ENCODE measurements around the gene SLC39A11.

SLC39A11 gene

GRCh38 chr17:73017658-73018057, 74.8 kb downstream of the SLC39A11 start:
- H3K4me3 ChIP-seq (replicated peaks; ENCODE audit: low read depth, low read length) = no peak overlapping the region
- no peak for DNase-seq (ENCODE audit: extremely low read depth, insufficient read length)
- TF ChIP-seq CTCF (IDR thresholded peaks at IDR 0.05; ENCODE audit: insufficient read depth, low read length, poor library complexity, severe bottlenecking) = no peak
- H3K36me3 ChIP-seq (ENCODE audit: control insufficient read depth, insufficient read depth, low read length) = no peaks in the 10 kb centered on the region
- no peaks in the 10 kb centered on the region for H3K27me3 ChIP-seq (replicated peaks; ENCODE audit: control insufficient read depth, insufficient read depth, low read length)

GRCh38 chr17:73015722-73016276, 76.7 kb downstream of the SLC39A11 start:
- Histone ChIP-seq H3K27me3 (replicated peaks; ENCODE audit: control insufficient read depth, insufficient read depth, low read length) (no peaks in the 10 kb centered on the region), H3K36me3 (ENCODE audit: control insufficient read depth, insufficient read depth, low read length) (no peaks in the 10 kb centered on the region), H3K4me3 (replicated peaks; ENCODE audit: low read depth, low read length) (no peak overlapping the region)
- TF ChIP-seq CTCF (IDR thresholded peaks at IDR 0.05; ENCODE audit: insufficient read depth, low read length, poor library complexity, severe bottlenecking) = no peak
- DNase-seq (ENCODE audit: extremely low read depth, insufficient read length) = no peak

GRCh38 chr17:73013816-73014663, 78.4 kb downstream of the SLC39A11 start:
- Histone ChIP-seq H3K4me3 (replicated peaks; ENCODE audit: low read depth, low read length) (no peak overlapping the region), H3K36me3 (ENCODE audit: control insufficient read depth, insufficient read depth, low read length) (no peaks in the 10 kb centered on the region), H3K27me3 (replicated peaks; ENCODE audit: control insufficient read depth, insufficient read depth, low read length) (no peaks in the 10 kb centered on the region)
- no peak for TF ChIP-seq CTCF (IDR thresholded peaks at IDR 0.05; ENCODE audit: insufficient read depth, low read length, poor library complexity, severe bottlenecking)
- no peak for DNase-seq (ENCODE audit: extremely low read depth, insufficient read length)

GRCh38 chr17:73013301-73013700, 79.2 kb downstream of the SLC39A11 start:
- Histone ChIP-seq H3K36me3 (ENCODE audit: control insufficient read depth, insufficient read depth, low read length) (no peaks in the 10 kb centered on the region), H3K4me3 (replicated peaks; ENCODE audit: low read depth, low read length) (no peak overlapping the region), H3K27me3 (replicated peaks; ENCODE audit: control insufficient read depth, insufficient read depth, low read length) (no peaks in the 10 kb centered on the region)
- no peak for DNase-seq (ENCODE audit: extremely low read depth, insufficient read length)
- TF ChIP-seq CTCF (IDR thresholded peaks at IDR 0.05; ENCODE audit: insufficient read depth, low read length, poor library complexity, severe bottlenecking) = no peak

- H3K4me3 ChIP-seq (replicated peaks; ENCODE audit: low read depth, low read length) = no peak overlapping the region
- DNase-seq (ENCODE audit: extremely low read depth, insufficient read length) = no peak
- H3K36me3 ChIP-seq (ENCODE audit: control insufficient read depth, insufficient read depth, low read length) = no peaks in the 10 kb centered on the region
- H3K27me3 ChIP-seq (replicated peaks; ENCODE audit: control insufficient read depth, insufficient read depth, low read length) = no peaks in the 10 kb centered on the region
- TF ChIP-seq CTCF (IDR thresholded peaks at IDR 0.05; ENCODE audit: insufficient read depth, low read length, poor library complexity, severe bottlenecking) = no peak
Measured at GRCh38 chr17:73011016-73011486, 81.4 kb downstream of the SLC39A11 start.
